Measurements from ENCODE around the gene GFM2. TPM values are rescaled to one million over a fixed set of nuclear protein-coding genes. Genes with fewer than 3 reads are reported as not detected.

GFM2 gene
- polyA plus RNA-seq, 1 of the 3 experiments (the other 2 are of a cell fraction) = 29.5 TPM

DNA sequence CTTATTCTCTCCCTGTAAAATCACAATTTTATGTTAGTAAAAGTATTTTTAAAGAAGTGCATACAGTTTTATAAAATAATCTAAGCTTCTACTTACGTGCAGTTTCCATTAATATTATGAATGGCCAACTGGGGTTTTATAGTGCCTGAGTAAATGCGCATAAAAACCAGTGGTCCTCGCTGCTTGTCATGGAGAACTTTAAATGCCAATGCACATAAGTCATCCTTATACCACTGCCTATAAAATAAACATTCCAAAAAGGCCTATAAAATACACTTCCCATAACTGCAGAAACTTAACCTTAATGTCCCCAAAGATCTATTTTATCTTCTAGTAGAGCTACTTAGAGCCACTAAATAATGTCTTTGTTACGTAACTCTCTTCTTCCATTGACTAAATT lies 28.5 kb downstream of the GFM2 start:
- no peak overlapping the region for H2AFZ ChIP-seq (ENCODE audit: low read depth)
- H3K4me2 ChIP-seq = no peak overlapping the region
- WGBS (ENCODE audit: low lambda C conversion rate) = 96% methylated on average over 4 of the region's 4 CpGs
- peaks cover 77 to 93% of the 10 kb centered on the region in 2 experiments for H3K36me3 ChIP-seq (replicated peaks in 1 of 2; ENCODE audit: control insufficient read depth in 1 of 2, insufficient read depth in 2 of 2, low read length in 1 of 2)
- CTCF ChIA-PET = interaction anchor here (1.5 kb wide), 1 partner anchor 20 kb away, joined by 4 read pairs; no protein-coding TSS in a partner anchor
- no peaks in the 10 kb centered on the region for H3K79me2 ChIP-seq (ENCODE audit: insufficient read depth)
- no peak overlapping the region for H3K27ac ChIP-seq (ENCODE audit: low read depth in 2 of 2, low read length in 1 of 2)
- peaks cover 14% of the 10 kb centered on the region for H3F3A ChIP-seq (replicated peaks; ENCODE audit: insufficient read depth)
- no peak for DNase-seq
- H3K27me3 ChIP-seq (ENCODE audit: insufficient read depth) = no peaks in the 10 kb centered on the region
- H3K9me2 ChIP-seq = no peaks in the 10 kb centered on the region
- no peaks in the 10 kb centered on the region for H4K20me1 ChIP-seq (ENCODE audit: insufficient read depth)
- POLR2A ChIA-PET = interaction anchor here (0.6 kb wide), 1 partner anchor 1523 kb away, joined by 3 read pairs; no protein-coding TSS in a partner anchor
- no peak overlapping the region for H3K4me3 ChIP-seq (ENCODE audit: low read depth in 2 of 2, low read length in 1 of 2)
- H3K4me1 ChIP-seq (ENCODE audit: control insufficient read depth in 1 of 2, insufficient read depth in 2 of 2, low read depth in 1 of 2, low read length in 1 of 2) = no peaks in the 10 kb centered on the region
- no peak for TF ChIP-seq RFX5 (IDR thresholded peaks at IDR 0.05; ENCODE audit: low read length)
- TF ChIP-seq MAX (IDR thresholded peaks at IDR 0.05; ENCODE audit: low read depth) = no peak
- TF ChIP-seq, protein P1, sequence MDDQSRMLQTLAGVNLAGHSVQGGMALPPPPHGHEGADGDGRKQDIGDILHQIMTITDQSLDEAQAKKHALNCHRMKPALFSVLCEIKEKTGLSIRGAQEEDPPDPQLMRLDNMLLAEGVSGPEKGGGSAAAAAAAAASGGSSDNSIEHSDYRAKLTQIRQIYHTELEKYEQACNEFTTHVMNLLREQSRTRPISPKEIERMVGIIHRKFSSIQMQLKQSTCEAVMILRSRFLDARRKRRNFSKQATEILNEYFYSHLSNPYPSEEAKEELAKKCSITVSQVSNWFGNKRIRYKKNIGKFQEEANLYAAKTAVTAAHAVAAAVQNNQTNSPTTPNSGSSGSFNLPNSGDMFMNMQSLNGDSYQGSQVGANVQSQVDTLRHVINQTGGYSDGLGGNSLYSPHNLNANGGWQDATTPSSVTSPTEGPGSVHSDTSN (IDR thresholded peaks at IDR 0.05) = no peak
- TF ChIP-seq YY1 (IDR thresholded peaks at IDR 0.05; ENCODE audit: low read depth) = no peak
- TF ChIP-seq EZH2phosphoT487 (IDR thresholded peaks at IDR 0.05; ENCODE audit: borderline replicate concordance, low read depth) = no peak
- no peak for TF ChIP-seq POLR2AphosphoS5 (IDR thresholded peaks at IDR 0.05; ENCODE audit: low read depth, low read length)
- TF ChIP-seq SIN3A (IDR thresholded peaks at IDR 0.05; ENCODE audit: borderline replicate concordance, low read depth, low read length) = no peak
- TF ChIP-seq JUND (IDR thresholded peaks at IDR 0.05) = no peak
- no peak overlapping the region for H3K9ac ChIP-seq
- H3K9me3 ChIP-seq = no peaks in the 10 kb centered on the region

- Histone ChIP-seq H3K4me3 (ENCODE audit: low read depth in 2 of 2, low read length in 1 of 2) (no peak overlapping the region), H3K36me3 (replicated peaks in 1 of 2; ENCODE audit: control insufficient read depth in 1 of 2, insufficient read depth in 2 of 2, low read length in 1 of 2) (peaks cover 85 to 93% of the 10 kb centered on the region in 2 experiments), H4K20me1 (ENCODE audit: insufficient read depth) (no peaks in the 10 kb centered on the region), H3K4me1 (ENCODE audit: control insufficient read depth in 1 of 2, insufficient read depth in 2 of 2, low read depth in 1 of 2, low read length in 1 of 2) (no peaks in the 10 kb centered on the region), H3K27me3 (ENCODE audit: insufficient read depth) (no peaks in the 10 kb centered on the region), H3K27ac (ENCODE audit: low read depth in 2 of 2, low read length in 1 of 2) (no peak overlapping the region), H2AFZ (ENCODE audit: low read depth) (no peak overlapping the region), H3F3A (replicated peaks; ENCODE audit: insufficient read depth) (peaks cover 14% of the 10 kb centered on the region), H3K9ac (no peak overlapping the region), H3K9me3 (no peaks in the 10 kb centered on the region), H3K4me2 (no peak overlapping the region), H3K79me2 (ENCODE audit: insufficient read depth) (no peaks in the 10 kb centered on the region), H3K9me2 (no peaks in the 10 kb centered on the region)
- ChIA-PET CTCF (interaction anchor here (1.4 kb wide), 1 partner anchor 22 kb away, joined by 4 read pairs; no protein-coding TSS in a partner anchor), POLR2A (no interaction called here)
- DNase-seq = no peak
- 91% methylated on average over 6 of the region's 6 CpGs for WGBS (ENCODE audit: low lambda C conversion rate)
- TF ChIP-seq SMC3 (IDR thresholded peaks at IDR 0.05; ENCODE audit: low read depth, low read length) = no peak
- no peak for TF ChIP-seq EZH2phosphoT487 (IDR thresholded peaks at IDR 0.05; ENCODE audit: borderline replicate concordance, low read depth)
- TF ChIP-seq RFX5 (IDR thresholded peaks at IDR 0.05; ENCODE audit: low read length) = no peak
- no peak for TF ChIP-seq NFIC (IDR thresholded peaks at IDR 0.05; ENCODE audit: borderline replicate concordance)
- TF ChIP-seq, protein P2, sequence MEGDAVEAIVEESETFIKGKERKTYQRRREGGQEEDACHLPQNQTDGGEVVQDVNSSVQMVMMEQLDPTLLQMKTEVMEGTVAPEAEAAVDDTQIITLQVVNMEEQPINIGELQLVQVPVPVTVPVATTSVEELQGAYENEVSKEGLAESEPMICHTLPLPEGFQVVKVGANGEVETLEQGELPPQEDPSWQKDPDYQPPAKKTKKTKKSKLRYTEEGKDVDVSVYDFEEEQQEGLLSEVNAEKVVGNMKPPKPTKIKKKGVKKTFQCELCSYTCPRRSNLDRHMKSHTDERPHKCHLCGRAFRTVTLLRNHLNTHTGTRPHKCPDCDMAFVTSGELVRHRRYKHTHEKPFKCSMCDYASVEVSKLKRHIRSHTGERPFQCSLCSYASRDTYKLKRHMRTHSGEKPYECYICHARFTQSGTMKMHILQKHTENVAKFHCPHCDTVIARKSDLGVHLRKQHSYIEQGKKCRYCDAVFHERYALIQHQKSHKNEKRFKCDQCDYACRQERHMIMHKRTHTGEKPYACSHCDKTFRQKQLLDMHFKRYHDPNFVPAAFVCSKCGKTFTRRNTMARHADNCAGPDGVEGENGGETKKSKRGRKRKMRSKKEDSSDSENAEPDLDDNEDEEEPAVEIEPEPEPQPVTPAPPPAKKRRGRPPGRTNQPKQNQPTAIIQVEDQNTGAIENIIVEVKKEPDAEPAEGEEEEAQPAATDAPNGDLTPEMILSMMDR (IDR thresholded peaks at IDR 0.05) = no peak
- TF ChIP-seq ELF1 (IDR thresholded peaks at IDR 0.05) = no peak
- TF ChIP-seq GABPA (IDR thresholded peaks at IDR 0.05; ENCODE audit: low read depth) = no peak
- TF ChIP-seq JUND (IDR thresholded peaks at IDR 0.05) = no peak
- TF ChIP-seq SIN3A (IDR thresholded peaks at IDR 0.05; ENCODE audit: borderline replicate concordance, low read depth, low read length) = no peak
Observed at GRCh38 chr5:74736759-74737158, 30.2 kb downstream of the GFM2 start.
